ENCODE data around the gene ADAMTSL3.

DNA sequence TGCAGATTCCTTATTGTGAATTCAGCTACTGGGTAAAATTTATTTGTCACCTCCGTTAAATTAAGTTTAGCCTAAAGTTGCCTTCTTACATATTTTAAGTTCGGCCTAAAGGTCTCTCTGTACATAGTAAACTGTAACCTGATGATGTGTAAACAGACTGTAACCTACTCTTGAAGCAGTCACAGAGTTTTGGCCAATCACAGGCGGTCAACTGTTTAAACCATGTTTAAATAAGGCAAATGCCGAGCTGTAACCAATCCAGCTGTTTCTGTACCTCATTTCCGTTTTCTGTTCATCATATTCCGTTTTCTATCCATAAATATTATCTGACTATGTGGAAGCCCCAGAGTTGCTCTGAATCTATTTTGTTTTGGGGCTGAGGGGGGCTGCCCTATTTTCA lies 2.4 kb upstream of the ADAMTSL3 start:
- TF ChIP-seq, protein P1, sequence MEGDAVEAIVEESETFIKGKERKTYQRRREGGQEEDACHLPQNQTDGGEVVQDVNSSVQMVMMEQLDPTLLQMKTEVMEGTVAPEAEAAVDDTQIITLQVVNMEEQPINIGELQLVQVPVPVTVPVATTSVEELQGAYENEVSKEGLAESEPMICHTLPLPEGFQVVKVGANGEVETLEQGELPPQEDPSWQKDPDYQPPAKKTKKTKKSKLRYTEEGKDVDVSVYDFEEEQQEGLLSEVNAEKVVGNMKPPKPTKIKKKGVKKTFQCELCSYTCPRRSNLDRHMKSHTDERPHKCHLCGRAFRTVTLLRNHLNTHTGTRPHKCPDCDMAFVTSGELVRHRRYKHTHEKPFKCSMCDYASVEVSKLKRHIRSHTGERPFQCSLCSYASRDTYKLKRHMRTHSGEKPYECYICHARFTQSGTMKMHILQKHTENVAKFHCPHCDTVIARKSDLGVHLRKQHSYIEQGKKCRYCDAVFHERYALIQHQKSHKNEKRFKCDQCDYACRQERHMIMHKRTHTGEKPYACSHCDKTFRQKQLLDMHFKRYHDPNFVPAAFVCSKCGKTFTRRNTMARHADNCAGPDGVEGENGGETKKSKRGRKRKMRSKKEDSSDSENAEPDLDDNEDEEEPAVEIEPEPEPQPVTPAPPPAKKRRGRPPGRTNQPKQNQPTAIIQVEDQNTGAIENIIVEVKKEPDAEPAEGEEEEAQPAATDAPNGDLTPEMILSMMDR (IDR thresholded peaks at IDR 0.05 in 2 of 3, conservative IDR thresholded peaks at IDR 0.05 in 1 of 3; ENCODE audit: borderline replicate concordance in 1 of 3, insufficient read depth in 1 of 3, low read depth in 2 of 3, low read length in 2 of 3), result no peak
- TF ChIP-seq ZNF274 (IDR thresholded peaks at IDR 0.05; ENCODE audit: low read depth, low read length), result no peak
- TF ChIP-seq POLR2A (IDR thresholded peaks at IDR 0.05; ENCODE audit: borderline replicate concordance, extremely low read depth, insufficient read depth, insufficient read length), result no peak
- TF ChIP-seq, protein P2, sequence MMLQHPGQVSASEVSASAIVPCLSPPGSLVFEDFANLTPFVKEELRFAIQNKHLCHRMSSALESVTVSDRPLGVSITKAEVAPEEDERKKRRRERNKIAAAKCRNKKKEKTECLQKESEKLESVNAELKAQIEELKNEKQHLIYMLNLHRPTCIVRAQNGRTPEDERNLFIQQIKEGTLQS (IDR thresholded peaks at IDR 0.05), result no peak

Measured in HCT116 (cell line).